Osteoblast (primary cell): ENCODE measurements around the gene ADM5. TPM values are rescaled to one million over a fixed set of nuclear protein-coding genes. Genes with fewer than 3 reads are reported as not detected.

Experiments
- DNase-seq: peaks from one replicate; pipeline ENCODE4 v3.0.0; 2011; ENCODE audit warnings: low spot score, mixed read lengths; ENCODE audit not compliant: insufficient read length; ENCODE audit errors: missing footprints
- H2AFZ ChIP-seq: 2 replicates; pipeline ENCODE4 v1.6.0; 2011; ENCODE audit warnings: mild to moderate bottlenecking, low read length
- H3K27ac ChIP-seq: 2 replicates; pipeline ENCODE4 v1.5.1; 2011; ENCODE audit warnings: mild to moderate bottlenecking, low read depth, low read length, moderate library complexity
- H3K27me3 ChIP-seq: 2 replicates; pipeline ENCODE4 v1.6.0; 2012; ENCODE audit warnings: mild to moderate bottlenecking, control low read depth, inconsistent platforms, low read length, moderate library complexity; ENCODE audit not compliant: insufficient read depth
- H3K36me3 ChIP-seq: 2 replicates; pipeline ENCODE4 v1.5.1; 2011; ENCODE audit warnings: mild to moderate bottlenecking, low read length, control low read depth, moderate library complexity; ENCODE audit not compliant: insufficient read depth
- H3K4me1 ChIP-seq: 2 replicates; pipeline ENCODE4 v1.5.1; 2011; ENCODE audit warnings: mild to moderate bottlenecking, low read length, control low read depth, moderate library complexity; ENCODE audit not compliant: insufficient read depth
- H3K4me2 ChIP-seq: 2 replicates; pipeline ENCODE4 v1.6.0; 2011; ENCODE audit warnings: mild to moderate bottlenecking, low read length; ENCODE audit not compliant: insufficient read depth
- H3K4me3 ChIP-seq: fragments of 200-600 bp; sonication (generic); 3 replicates; pipeline ENCODE4 v1.5.1; 2012; ENCODE audit warnings: mild to moderate bottlenecking, low read length, inconsistent platforms; ENCODE audit not compliant: insufficient read depth
- H3K79me2 ChIP-seq: 2 replicates; pipeline ENCODE4 v1.6.0; 2012; ENCODE audit warnings: mild to moderate bottlenecking, low read length, control low read depth, inconsistent platforms; ENCODE audit not compliant: insufficient read depth
- H3K9me3 ChIP-seq: 2 replicates; pipeline ENCODE4 v1.5.1; 2011; ENCODE audit warnings: low read depth, low read length, control low read depth
- H4K20me1 ChIP-seq: 2 replicates; pipeline ENCODE4 v1.6.0; 2012; ENCODE audit warnings: mild to moderate bottlenecking, low read length, control low read depth; ENCODE audit not compliant: insufficient read depth
- total RNA-seq: library from RNA; depleted of rRNA; stranded (reverse); fragments of >200 nt; gene quantifications from 2 replicates; pipeline ENCODE4 v1.2.3, GENCODE V29; 2012
- TF ChIP-seq, protein P1 (sequence below): IDR thresholded peaks from 2 replicates; pipeline ENCODE4 v1.5.1; 2011; ENCODE audit warnings: mild to moderate bottlenecking, low read depth, low read length, moderate library complexity; ENCODE audit errors: extremely low read depth

Gene ADM5
- total RNA-seq, 1 donor, result under 0.01 TPM

DNA sequence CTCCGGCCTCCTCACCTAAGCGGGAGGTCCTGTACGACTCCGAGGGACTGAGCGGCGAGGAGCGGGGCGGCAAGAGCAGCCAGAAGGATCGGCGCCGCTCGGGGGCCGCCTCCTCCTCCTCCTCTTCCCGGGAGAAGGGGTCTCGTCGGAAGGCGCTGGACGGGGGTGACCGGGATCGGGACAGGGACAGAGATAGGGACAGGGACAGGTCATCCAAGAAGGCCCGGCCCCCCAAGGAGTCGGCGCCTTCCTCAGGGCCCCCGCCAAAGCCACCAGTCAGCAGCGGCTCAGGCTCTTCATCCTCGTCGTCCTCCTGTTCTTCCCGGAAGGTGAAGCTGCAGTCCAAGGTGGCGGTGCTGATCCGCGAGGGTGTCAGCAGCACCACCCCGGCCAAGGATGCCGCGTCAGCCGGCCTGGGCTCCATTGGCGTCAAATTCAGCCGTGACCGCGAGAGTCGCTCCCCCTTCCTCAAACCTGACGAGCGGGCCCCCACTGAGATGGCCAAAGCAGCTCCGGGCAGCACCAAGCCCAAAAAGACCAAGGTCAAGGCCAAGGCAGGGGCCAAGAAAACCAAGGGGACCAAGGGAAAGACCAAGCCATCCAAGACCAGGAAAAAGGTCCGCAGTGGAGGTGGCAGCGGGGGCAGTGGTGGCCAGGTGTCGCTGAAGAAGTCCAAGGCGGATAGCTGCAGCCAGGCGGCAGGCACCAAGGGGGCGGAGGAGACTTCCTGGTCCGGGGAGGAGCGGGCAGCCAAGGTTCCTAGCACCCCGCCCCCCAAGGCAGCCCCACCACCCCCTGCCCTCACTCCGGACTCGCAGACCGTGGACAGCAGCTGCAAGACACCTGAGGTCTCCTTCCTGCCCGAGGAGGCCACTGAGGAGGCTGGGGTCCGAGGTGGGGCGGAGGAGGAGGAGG, 36.6 kb upstream of the ADM5 start:
- Histone ChIP-seq H3K9me3 (no peaks in the 10 kb centered on the region), H2AFZ (no peak overlapping the region), H3K36me3 (peaks cover 60% of the 10 kb centered on the region), H3K27me3 (no peaks in the 10 kb centered on the region), H3K27ac (no peak overlapping the region), H3K79me2 (peaks cover 35% of the 10 kb centered on the region), H4K20me1 (peaks cover 19% of the 10 kb centered on the region), H3K4me1 (no peaks in the 10 kb centered on the region), H3K4me2 (no peak overlapping the region), H3K4me3 (no peak overlapping the region)
- TF ChIP-seq, protein P1, sequence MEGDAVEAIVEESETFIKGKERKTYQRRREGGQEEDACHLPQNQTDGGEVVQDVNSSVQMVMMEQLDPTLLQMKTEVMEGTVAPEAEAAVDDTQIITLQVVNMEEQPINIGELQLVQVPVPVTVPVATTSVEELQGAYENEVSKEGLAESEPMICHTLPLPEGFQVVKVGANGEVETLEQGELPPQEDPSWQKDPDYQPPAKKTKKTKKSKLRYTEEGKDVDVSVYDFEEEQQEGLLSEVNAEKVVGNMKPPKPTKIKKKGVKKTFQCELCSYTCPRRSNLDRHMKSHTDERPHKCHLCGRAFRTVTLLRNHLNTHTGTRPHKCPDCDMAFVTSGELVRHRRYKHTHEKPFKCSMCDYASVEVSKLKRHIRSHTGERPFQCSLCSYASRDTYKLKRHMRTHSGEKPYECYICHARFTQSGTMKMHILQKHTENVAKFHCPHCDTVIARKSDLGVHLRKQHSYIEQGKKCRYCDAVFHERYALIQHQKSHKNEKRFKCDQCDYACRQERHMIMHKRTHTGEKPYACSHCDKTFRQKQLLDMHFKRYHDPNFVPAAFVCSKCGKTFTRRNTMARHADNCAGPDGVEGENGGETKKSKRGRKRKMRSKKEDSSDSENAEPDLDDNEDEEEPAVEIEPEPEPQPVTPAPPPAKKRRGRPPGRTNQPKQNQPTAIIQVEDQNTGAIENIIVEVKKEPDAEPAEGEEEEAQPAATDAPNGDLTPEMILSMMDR, result no peak
- no peak for DNase-seq

DNA sequence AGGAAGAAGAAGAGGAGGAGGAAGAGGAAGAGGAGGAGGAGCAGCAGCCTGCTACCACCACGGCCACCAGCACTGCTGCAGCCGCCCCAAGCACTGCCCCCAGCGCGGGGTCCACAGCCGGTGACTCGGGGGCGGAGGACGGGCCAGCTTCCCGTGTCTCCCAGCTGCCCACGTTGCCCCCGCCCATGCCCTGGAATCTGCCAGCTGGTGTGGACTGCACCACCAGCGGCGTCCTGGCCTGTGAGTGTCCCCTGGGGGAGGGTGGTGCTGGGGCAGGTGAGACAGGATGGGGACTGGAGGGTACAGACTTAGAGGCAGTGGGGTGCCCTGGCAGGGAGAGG, 36.0 kb upstream of the ADM5 start:
- Histone ChIP-seq H3K4me3 (no peak overlapping the region), H3K9me3 (no peaks in the 10 kb centered on the region), H4K20me1 (peaks cover 19% of the 10 kb centered on the region), H3K27ac (no peak overlapping the region), H3K79me2 (peaks cover 32% of the 10 kb centered on the region), H3K4me1 (no peaks in the 10 kb centered on the region), H3K36me3 (peaks cover 58% of the 10 kb centered on the region), H3K27me3 (no peaks in the 10 kb centered on the region), H3K4me2 (no peak overlapping the region), H2AFZ (no peak overlapping the region)
- DNase-seq, result no peak
- TF ChIP-seq, protein P1, result no peak

DNA sequence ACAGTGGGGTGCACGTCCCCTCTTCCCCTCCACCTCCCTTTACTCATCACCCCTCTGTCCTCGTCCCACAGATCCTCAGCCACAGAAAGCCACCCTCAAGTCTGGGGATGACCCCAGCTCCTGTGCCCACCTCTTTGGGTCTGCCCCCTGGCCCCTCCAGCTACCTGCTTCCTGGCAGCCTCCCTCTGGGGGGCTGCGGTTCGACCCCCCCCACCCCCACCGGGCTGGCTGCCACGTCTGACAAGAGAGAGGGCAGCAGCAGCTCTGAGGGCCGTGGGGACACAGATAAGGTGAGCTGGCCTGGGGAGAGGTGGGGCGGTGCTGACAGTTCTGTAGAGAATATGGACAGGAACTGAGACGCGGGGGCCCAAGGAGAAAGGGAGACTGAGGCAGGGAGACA, 34.8 kb upstream of the ADM5 start:
- Histone ChIP-seq H3K9me3 (no peaks in the 10 kb centered on the region), H3K27me3 (no peaks in the 10 kb centered on the region), H3K27ac (no peak overlapping the region), H3K36me3 (peaks cover 65% of the 10 kb centered on the region), H3K4me2 (no peak overlapping the region), H3K4me1 (no peaks in the 10 kb centered on the region), H4K20me1 (peaks cover 23% of the 10 kb centered on the region), H2AFZ (no peak overlapping the region), H3K79me2 (peaks cover 27% of the 10 kb centered on the region), H3K4me3 (no peak overlapping the region)
- TF ChIP-seq, protein P1, result no peak
- no peak for DNase-seq

DNA sequence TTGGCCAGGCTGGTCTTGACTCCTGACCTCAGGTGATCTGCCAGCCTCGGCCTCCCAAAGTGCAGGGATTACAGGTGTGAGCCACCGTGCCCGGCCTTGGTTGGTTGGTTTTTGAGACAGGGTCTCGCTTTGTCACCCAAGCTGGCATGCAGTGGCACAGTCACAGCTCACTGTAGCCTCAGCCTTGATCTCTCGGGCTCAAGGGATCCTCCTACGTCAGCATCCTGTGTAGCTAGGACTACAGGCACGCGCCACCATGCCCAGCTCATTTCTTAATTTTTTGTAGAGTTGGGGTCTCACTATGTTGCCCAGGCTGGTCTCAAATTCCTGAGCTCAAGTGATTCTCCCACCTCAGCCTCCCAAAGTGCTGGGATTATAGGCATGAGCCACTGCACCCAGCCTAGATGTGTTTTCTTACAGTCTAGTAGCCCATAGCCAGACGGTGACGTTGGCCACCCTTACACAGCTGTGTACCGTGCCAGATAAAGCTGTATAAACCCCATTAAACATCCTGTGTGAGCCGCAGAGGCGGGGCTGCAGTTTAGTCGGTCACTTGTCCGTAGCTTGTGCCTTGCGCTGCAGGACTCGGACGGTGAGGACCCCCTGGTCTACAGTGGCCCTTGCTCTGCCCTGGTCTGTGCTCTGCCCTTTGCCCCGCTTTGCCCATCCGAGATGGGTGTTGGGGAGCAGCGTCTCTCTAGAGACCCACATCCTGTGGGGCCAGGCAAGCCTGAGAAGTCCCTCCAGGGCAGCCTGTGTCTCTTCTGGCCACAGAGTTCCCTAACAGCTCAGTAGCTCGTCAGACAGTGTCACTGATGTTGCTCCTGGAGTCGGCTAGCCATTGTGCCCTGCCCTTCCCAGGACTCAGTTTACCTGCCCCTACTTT, 33.6 kb upstream of the ADM5 start:
- H3K4me2 ChIP-seq, result no peak overlapping the region
- H4K20me1 ChIP-seq, result peaks cover 13% of the 10 kb centered on the region
- DNase-seq, result no peak
- TF ChIP-seq, protein P1, result no peak
- no peaks in the 10 kb centered on the region for H3K9me3 ChIP-seq
- peaks cover 19% of the 10 kb centered on the region for H3K79me2 ChIP-seq
- peaks cover 65% of the 10 kb centered on the region for H3K36me3 ChIP-seq
- no peak overlapping the region for H3K4me3 ChIP-seq
- no peak overlapping the region for H2AFZ ChIP-seq
- no peaks in the 10 kb centered on the region for H3K4me1 ChIP-seq
- no peak overlapping the region for H3K27ac ChIP-seq
- H3K27me3 ChIP-seq, result no peaks in the 10 kb centered on the region
